HepG2 (cell line): ENCODE results near the gene GNG2. TPM values are rescaled to one million over a fixed set of nuclear protein-coding genes. Genes with fewer than 3 reads are reported as not detected.

Experiments used
- ATAC-seq: fragments of 200-7000 bp; cut with Tn5 transposase; 3 replicates; pipeline ENCODE4 v1.9.1; 2020; ENCODE audit warnings: mild to moderate bottlenecking, moderate library complexity
- BruUV-seq: library from RNA; stranded (reverse); fragments of 400-500 nt; replicated peaks from 2 replicates; lab custom pipeline; 2021; lab: Mats Ljungman, UMichigan
- CTCF ChIA-PET: fragments of 300-600 bp; formaldehyde crosslinking; extraction: SDS; loops from one replicate; lab custom pipeline; 2021; ENCODE audit warnings: low total read pairs, inconsistent platforms, low intra/inter-chr PET ratio; lab: Yijun Ruan, JAX
- POLR2A ChIA-PET: fragments of 350-600 bp; sonication (Branson Sonifier 250); formaldehyde crosslinking; loops from one replicate; lab custom pipeline; 2020; ENCODE audit warnings: antibody characterized with exemption, inconsistent platforms; lab: Yijun Ruan, JAX
- DNase-seq: peaks from one replicate; pipeline ENCODE4 v3.0.0-alpha.2; 2015; ENCODE audit warnings: low spot score
- FAIRE-seq: peaks from 3 replicates; lab custom pipeline; 2011; peaks lifted over from hg19 to GRCh38; lab: Jason Lieb, UNC
- H2AFZ ChIP-seq: one replicate; pipeline ENCODE4 v1.6.1; 2011; ENCODE audit warnings: low read length, inconsistent platforms
- H3K27ac ChIP-seq: fragments of 300-600 bp; 3 replicates; pipeline ENCODE4 v1.8.0; 2011; ENCODE audit warnings: mixed run types, mild to moderate bottlenecking, mixed read lengths, low read length, inconsistent platforms; ENCODE audit not compliant: insufficient read depth; ENCODE audit errors: extremely low read length
- H3K27me3 ChIP-seq, 2 experiments: fragments of 200-600 bp in 1 of 2; 2 replicates in 1 of 2; 3 replicates in 1 of 2; pipeline versions ENCODE4 v1.6.0 to v1.8.0; 2011; ENCODE audit warnings: low read length in 2 of 2, mild to moderate bottlenecking in 2 of 2, moderate library complexity in 2 of 2, inconsistent platforms in 1 of 2; ENCODE audit not compliant: insufficient read depth in 2 of 2, control insufficient read depth in 1 of 2
- H3K36me3 ChIP-seq, 2 experiments: fragments of 200-600 bp in 1 of 2; replicated peaks in 1 of 2; 2 replicates in 1 of 2; 3 replicates in 1 of 2; pipeline versions ENCODE4 v1.5.1 to v1.8.0; 2011; ENCODE audit warnings: low read length in 2 of 2, inconsistent platforms in 1 of 2; ENCODE audit not compliant: insufficient read depth in 2 of 2, control insufficient read depth in 1 of 2
- H3K4me1 ChIP-seq: 2 replicates; pipeline ENCODE4 v1.5.1; 2012; ENCODE audit warnings: low read length, inconsistent platforms; ENCODE audit not compliant: insufficient read depth
- H3K4me2 ChIP-seq: 2 replicates; pipeline ENCODE4 v1.6.0; 2011; ENCODE audit warnings: low read depth, low read length, inconsistent platforms
- H3K4me3 ChIP-seq, 3 experiments: fragments of 200-600 bp in 1 of 3; sonication (generic), shearing (Covaris generic) in 1 of 3; replicated peaks in 1 of 3; 2 replicates each; pipeline ENCODE4 v1.5.1; 2011 to 2016; ENCODE audit warnings: low read length in 3 of 3, inconsistent platforms in 2 of 3, low read depth in 2 of 3, mild to moderate bottlenecking in 2 of 3, control low read depth in 1 of 3, mixed read lengths in 1 of 3; ENCODE audit not compliant: insufficient read depth in 1 of 3
- H3K79me2 ChIP-seq: one replicate; pipeline ENCODE4 v1.6.1; 2011; ENCODE audit warnings: low read length, inconsistent platforms; ENCODE audit not compliant: insufficient read depth
- H3K9ac ChIP-seq: 2 replicates; pipeline ENCODE4 v1.6.0; 2011; ENCODE audit warnings: mild to moderate bottlenecking, low read depth, low read length, inconsistent platforms; ENCODE audit not compliant: insufficient read depth
- H3K9me3 ChIP-seq: 2 replicates; pipeline ENCODE4 v1.5.1; 2012; ENCODE audit warnings: mild to moderate bottlenecking, low read length
- H4K20me1 ChIP-seq: 2 replicates; pipeline ENCODE4 v1.6.0; 2011; ENCODE audit warnings: inconsistent platforms, mild to moderate bottlenecking, low read length, moderate library complexity; ENCODE audit not compliant: insufficient read depth
- CBX1 ChIP-seq: IDR thresholded peaks from one replicate; pipeline ENCODE4 v1.6.1; 2016; ENCODE audit warnings: antibody characterized with exemption, low read depth
- NONO ChIP-seq, 2 experiments: fragments of 450-650 bp in 1 of 2; sonication (generic) in 1 of 2; formaldehyde crosslinking in 1 of 2; IDR thresholded peaks in 1 of 2; conservative IDR thresholded peaks in 1 of 2; 2 replicates each; pipeline versions ENCODE4 v1.6.1 to v1.8.0; 2017 to 2022; ENCODE audit warnings: mild to moderate bottlenecking in 1 of 2, missing genetic modification reagents in 1 of 2, moderate library complexity in 1 of 2
- PTBP1 ChIP-seq: fragments of 200-400 bp; formaldehyde crosslinking; IDR thresholded peaks from 2 replicates; pipeline ENCODE4 v1.6.1; 2018; ENCODE audit warnings: low read length, low read depth; ENCODE audit not compliant: poor library complexity, severe bottlenecking
- SIN3A ChIP-seq: IDR thresholded peaks from 2 replicates; pipeline ENCODE4 v1.6.1; 2011; ENCODE audit warnings: low read depth, mild to moderate bottlenecking, control low read depth, low read length, borderline replicate concordance
- ZFX ChIP-seq: sonication (generic); formaldehyde crosslinking; IDR thresholded peaks from 2 replicates; pipeline ENCODE4 v1.4.0; 2020; ENCODE audit warnings: mild to moderate bottlenecking, low read depth, missing genetic modification reagents, moderate library complexity
- ZMYM2 ChIP-seq: sonication (generic); formaldehyde crosslinking; IDR thresholded peaks from 2 replicates; pipeline ENCODE4 v1.8.0; 2022; ENCODE audit warnings: mild to moderate bottlenecking, missing genetic modification reagents
- ZNF282 ChIP-seq: fragments of 450-650 bp; IDR thresholded peaks from 2 replicates; pipeline ENCODE4 v1.6.1; 2018; ENCODE audit not compliant: partially characterized antibody
- ZNF296 ChIP-seq: sonication (generic); formaldehyde crosslinking; conservative IDR thresholded peaks from 2 replicates; pipeline ENCODE4 v1.5.0; 2020; ENCODE audit warnings: mild to moderate bottlenecking, missing genetic modification reagents
- ZNF441 ChIP-seq: sonication (generic); formaldehyde crosslinking; IDR thresholded peaks from 2 replicates; pipeline ENCODE4 v1.7.0; 2021; ENCODE audit warnings: missing genetic modification reagents, borderline replicate concordance
- ZNF530 ChIP-seq: sonication (generic); formaldehyde crosslinking; IDR thresholded peaks from 2 replicates; pipeline ENCODE4 v1.5.0; 2020; ENCODE audit warnings: low read depth, mild to moderate bottlenecking, missing genetic modification reagents
- ZNF761 ChIP-seq: sonication (generic); formaldehyde crosslinking; conservative IDR thresholded peaks from 2 replicates; pipeline ENCODE4 v1.4.0; 2020; ENCODE audit warnings: mild to moderate bottlenecking, missing genetic modification reagents
- ZNF891 ChIP-seq: sonication (generic); formaldehyde crosslinking; IDR thresholded peaks from 2 replicates; pipeline ENCODE4 v1.5.0; 2020; ENCODE audit warnings: mild to moderate bottlenecking, missing genetic modification reagents
- WGBS: methylation state at CpG from one replicate; pipeline ENCODE4 v1.1.6; 2017; ENCODE audit warnings: low lambda C conversion rate; 5-methylcytosine and 5-hydroxymethylcytosine counted together
- in situ Hi-C: cut with HindIII; loops from 2 replicates; pipeline ENCODE4 v1.10.0; 2017; ENCODE audit warnings: low pct_unique_long_range_greater_than_20kb; ENCODE audit not compliant: extremely low pct_ligation_motif_present
- intact Hi-C: fragments of 100-400 bp; cut with micrococcal nuclease; formaldehyde crosslinking; loops from one replicate; pipeline ENCODE4 v1.10.0; 2022; ENCODE audit not compliant: unreplicated experiment
- polyA plus RNA-seq, 8 experiments: library from polyadenylated mRNA; depleted of rRNA in 3 of 8; stranded (reverse) in 7 of 8; unstranded in 1 of 8; fragments of >200 nt; fragmentation: Illumina TruSeq in 4 of 8; extraction: Trizol in 4 of 8; gene quantifications; 2 replicates each; pipeline versions ENCODE4 v1.2.1 to v1.2.3, GENCODE V29; 2011 to 2016; ENCODE audit warnings: low read depth in 4 of 8, missing spikeins in 1 of 8, mixed read lengths in 1 of 8; ENCODE audit not compliant: insufficient read depth in 1 of 8
- total RNA-seq, 5 experiments: library from RNA; depleted of rRNA; stranded (reverse); fragments of >200 nt; fragmentation: Illumina TruSeq; extraction: Trizol; gene quantifications; 2 replicates each; pipeline ENCODE4 v1.2.3, GENCODE V29; 2016; ENCODE audit warnings: low read depth in 1 of 5
- TF ChIP-seq, protein P1 (sequence below): sonication (generic); formaldehyde crosslinking; IDR thresholded peaks from 2 replicates; pipeline ENCODE4 v1.4.0; 2020; ENCODE audit warnings: mild to moderate bottlenecking, low read depth, missing genetic modification reagents
- TF ChIP-seq, protein P2 (sequence below): IDR thresholded peaks from 2 replicates; pipeline ENCODE4 v1.6.1; 2016; ENCODE audit warnings: low read depth
- TF ChIP-seq, protein P3 (sequence below): sonication (generic); formaldehyde crosslinking; IDR thresholded peaks from 2 replicates; pipeline ENCODE4 v1.5.1; 2020; ENCODE audit warnings: mild to moderate bottlenecking, missing genetic modification reagents, moderate library complexity

Gene GNG2
- total and polyA plus RNA-seq, 2 of the 13 experiments (the other 11 are each of a cell fraction or from before 2014, with no cell fraction given), result not detected

DNA sequence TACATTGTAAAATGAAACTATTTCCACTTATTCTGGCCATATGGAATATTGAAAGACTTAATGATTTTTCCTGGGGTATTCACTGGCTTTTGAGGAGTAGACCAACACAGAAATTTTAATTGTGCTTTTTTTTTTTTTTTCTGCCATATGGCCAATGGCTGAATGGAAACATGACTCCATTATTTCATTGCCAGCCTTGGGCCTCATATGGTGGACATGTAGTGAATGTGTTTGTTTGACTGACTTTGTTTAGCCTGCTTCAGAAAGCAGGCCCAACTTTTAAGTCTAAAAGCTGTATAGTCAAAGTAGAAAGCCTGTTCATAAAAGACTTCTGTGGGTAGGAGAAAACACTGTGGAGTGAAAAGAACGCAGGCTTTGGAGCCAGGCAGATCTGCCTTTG lies 2.4 kb downstream of the GNG2 start:
- CTCF ChIA-PET, result no interaction called here
- peaks cover 0 to 23% of the 10 kb centered on the region in 2 experiments; a peak in 2 of 5 replicates for H3K27me3 ChIP-seq
- no peaks in the 10 kb centered on the region for H3K79me2 ChIP-seq
- no peak overlapping the region for H3K4me2 ChIP-seq
- TF ChIP-seq ZFX (CRISPR knock-in tag) (no peak), ZNF441 (CRISPR knock-in tag) (no peak), ZMYM2 (CRISPR knock-in tag) (no peak), SIN3A (no peak), ZNF761 (CRISPR knock-in tag) (no peak), ZNF891 (CRISPR knock-in tag) (no peak), ZNF530 (CRISPR knock-in tag) (no peak), NONO (IDR thresholded peaks at IDR 0.05) (no peak), NONO (CRISPR knock-in tag; conservative IDR thresholded peaks at IDR 0.05) (no peak), ZNF282 (no peak), CBX1 (no peak), PTBP1 (no peak), ZNF296 (CRISPR knock-in tag) (no peak)
- TF ChIP-seq, protein P1, sequence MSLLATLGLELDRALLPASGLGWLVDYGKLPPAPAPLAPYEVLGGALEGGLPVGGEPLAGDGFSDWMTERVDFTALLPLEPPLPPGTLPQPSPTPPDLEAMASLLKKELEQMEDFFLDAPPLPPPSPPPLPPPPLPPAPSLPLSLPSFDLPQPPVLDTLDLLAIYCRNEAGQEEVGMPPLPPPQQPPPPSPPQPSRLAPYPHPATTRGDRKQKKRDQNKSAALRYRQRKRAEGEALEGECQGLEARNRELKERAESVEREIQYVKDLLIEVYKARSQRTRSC (CRISPR knock-in tag), result no peak
- TF ChIP-seq, protein P2, sequence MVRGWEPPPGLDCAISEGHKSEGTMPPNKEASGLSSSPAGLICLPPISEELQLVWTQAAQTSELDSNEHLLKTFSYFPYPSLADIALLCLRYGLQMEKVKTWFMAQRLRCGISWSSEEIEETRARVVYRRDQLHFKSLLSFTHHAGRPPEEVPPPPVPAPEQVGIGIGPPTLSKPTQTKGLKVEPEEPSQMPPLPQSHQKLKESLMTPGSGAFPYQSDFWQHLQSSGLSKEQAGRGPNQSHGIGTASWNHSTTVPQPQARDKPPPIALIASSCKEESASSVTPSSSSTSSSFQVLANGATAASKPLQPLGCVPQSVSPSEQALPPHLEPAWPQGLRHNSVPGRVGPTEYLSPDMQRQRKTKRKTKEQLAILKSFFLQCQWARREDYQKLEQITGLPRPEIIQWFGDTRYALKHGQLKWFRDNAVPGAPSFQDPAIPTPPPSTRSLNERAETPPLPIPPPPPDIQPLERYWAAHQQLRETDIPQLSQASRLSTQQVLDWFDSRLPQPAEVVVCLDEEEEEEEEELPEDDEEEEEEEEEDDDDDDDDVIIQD (CRISPR knock-in tag), result no peak
- TF ChIP-seq, protein P3, sequence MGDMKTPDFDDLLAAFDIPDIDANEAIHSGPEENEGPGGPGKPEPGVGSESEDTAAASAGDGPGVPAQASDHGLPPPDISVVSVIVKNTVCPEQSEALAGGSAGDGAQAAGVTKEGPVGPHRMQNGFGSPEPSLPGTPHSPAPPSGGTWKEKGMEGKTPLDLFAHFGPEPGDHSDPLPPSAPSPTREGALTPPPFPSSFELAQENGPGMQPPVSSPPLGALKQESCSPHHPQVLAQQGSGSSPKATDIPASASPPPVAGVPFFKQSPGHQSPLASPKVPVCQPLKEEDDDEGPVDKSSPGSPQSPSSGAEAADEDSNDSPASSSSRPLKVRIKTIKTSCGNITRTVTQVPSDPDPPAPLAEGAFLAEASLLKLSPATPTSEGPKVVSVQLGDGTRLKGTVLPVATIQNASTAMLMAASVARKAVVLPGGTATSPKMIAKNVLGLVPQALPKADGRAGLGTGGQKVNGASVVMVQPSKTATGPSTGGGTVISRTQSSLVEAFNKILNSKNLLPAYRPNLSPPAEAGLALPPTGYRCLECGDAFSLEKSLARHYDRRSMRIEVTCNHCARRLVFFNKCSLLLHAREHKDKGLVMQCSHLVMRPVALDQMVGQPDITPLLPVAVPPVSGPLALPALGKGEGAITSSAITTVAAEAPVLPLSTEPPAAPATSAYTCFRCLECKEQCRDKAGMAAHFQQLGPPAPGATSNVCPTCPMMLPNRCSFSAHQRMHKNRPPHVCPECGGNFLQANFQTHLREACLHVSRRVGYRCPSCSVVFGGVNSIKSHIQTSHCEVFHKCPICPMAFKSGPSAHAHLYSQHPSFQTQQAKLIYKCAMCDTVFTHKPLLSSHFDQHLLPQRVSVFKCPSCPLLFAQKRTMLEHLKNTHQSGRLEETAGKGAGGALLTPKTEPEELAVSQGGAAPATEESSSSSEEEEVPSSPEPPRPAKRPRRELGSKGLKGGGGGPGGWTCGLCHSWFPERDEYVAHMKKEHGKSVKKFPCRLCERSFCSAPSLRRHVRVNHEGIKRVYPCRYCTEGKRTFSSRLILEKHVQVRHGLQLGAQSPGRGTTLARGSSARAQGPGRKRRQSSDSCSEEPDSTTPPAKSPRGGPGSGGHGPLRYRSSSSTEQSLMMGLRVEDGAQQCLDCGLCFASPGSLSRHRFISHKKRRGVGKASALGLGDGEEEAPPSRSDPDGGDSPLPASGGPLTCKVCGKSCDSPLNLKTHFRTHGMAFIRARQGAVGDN, result no peak
- H3K4me3 ChIP-seq, result no peak overlapping the region
- FAIRE-seq (no peak), DNase-seq (no peak), ATAC-seq (no peak)
- POLR2A ChIA-PET, result no interaction called here
- no peak overlapping the region for H3K27ac ChIP-seq
- H4K20me1 ChIP-seq, result no peaks in the 10 kb centered on the region
- WGBS, result 0% methylated on average over 1 of the region's 1 CpG
- no peak overlapping the region for H2AFZ ChIP-seq
- BruUV-seq, result no TSS peak
- intact Hi-C loops, result no loop called here
- in situ Hi-C loops, result no loop called here
- no peaks in the 10 kb centered on the region for H3K9me3 ChIP-seq
- no peak overlapping the region for H3K9ac ChIP-seq
- no peaks in the 10 kb centered on the region for H3K4me1 ChIP-seq
- no peaks in the 10 kb centered on the region for H3K36me3 ChIP-seq
